Peyer's patch (tissue), 4 donors: ENCODE results near the gene C1orf167.

Experiments
- POLR2A ChIP-seq, 2 donors: fragments of 450-650 bp; IDR thresholded peaks; one replicate each; pipeline ENCODE4 v1.5.1; 2017; ENCODE audit warnings: antibody characterized with exemption in 2 of 2, mild to moderate bottlenecking in 2 of 2, moderate library complexity in 2 of 2
- TF ChIP-seq, protein P1 (sequence below), 6 experiments: fragments of 450-650 bp in 4 of 6; fragments of 200-600 bp in 2 of 6; sonication (generic) in 1 of 6; IDR thresholded peaks; one replicate each; pipeline ENCODE4 v1.5.1; 2017 to 2019; ENCODE audit warnings: antibody characterized with exemption in 6 of 6, mild to moderate bottlenecking in 3 of 6, moderate library complexity in 1 of 6

DNA sequence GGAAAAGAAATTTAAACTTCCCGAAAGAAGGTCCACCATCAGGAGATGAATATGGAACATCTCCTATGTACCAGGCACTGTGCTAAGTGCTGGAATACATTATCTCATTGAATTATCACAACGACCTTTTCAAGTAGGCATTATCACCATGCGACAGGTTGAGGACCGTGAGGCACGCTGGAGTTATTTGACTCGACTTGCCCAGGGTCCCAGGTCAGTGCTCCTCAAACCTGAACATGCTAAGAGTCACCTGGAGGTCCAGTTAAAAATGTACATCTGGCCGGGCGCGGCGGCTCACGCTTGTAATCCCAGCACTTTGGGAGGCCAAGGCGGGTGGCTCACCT lies 42.0 kb upstream of the C1orf167 start:
- TF ChIP-seq, protein P1, sequence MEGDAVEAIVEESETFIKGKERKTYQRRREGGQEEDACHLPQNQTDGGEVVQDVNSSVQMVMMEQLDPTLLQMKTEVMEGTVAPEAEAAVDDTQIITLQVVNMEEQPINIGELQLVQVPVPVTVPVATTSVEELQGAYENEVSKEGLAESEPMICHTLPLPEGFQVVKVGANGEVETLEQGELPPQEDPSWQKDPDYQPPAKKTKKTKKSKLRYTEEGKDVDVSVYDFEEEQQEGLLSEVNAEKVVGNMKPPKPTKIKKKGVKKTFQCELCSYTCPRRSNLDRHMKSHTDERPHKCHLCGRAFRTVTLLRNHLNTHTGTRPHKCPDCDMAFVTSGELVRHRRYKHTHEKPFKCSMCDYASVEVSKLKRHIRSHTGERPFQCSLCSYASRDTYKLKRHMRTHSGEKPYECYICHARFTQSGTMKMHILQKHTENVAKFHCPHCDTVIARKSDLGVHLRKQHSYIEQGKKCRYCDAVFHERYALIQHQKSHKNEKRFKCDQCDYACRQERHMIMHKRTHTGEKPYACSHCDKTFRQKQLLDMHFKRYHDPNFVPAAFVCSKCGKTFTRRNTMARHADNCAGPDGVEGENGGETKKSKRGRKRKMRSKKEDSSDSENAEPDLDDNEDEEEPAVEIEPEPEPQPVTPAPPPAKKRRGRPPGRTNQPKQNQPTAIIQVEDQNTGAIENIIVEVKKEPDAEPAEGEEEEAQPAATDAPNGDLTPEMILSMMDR (IDR thresholded peaks at IDR 0.05) = no peak
- no peak for TF ChIP-seq POLR2A (IDR thresholded peaks at IDR 0.05)
